Vagina (tissue), 2 donors: ENCODE results near the gene USP40.

Source experiments
- POLR2A ChIP-seq, 2 donors: fragments of 450-650 bp; IDR thresholded peaks; one replicate each; pipeline ENCODE4 v1.6.1; 2017; ENCODE audit warnings: antibody characterized with exemption in 2 of 2, mild to moderate bottlenecking in 2 of 2, moderate library complexity in 2 of 2
- POLR2AphosphoS5 ChIP-seq, 2 donors: sonication (generic); formaldehyde crosslinking; IDR thresholded peaks; one replicate each; pipeline ENCODE4 v1.9.0; 2017; ENCODE audit warnings: antibody characterized with exemption in 2 of 2, mild to moderate bottlenecking in 2 of 2, low read depth in 1 of 2; ENCODE audit not compliant: insufficient read depth in 1 of 2
- TF ChIP-seq, protein P1 (sequence below), 3 experiments: fragments of 450-650 bp in 2 of 3; fragments of 200-600 bp in 1 of 3; sonication (generic) in 1 of 3; IDR thresholded peaks; one replicate each; pipeline ENCODE4 v1.5.1; 2017 to 2019; ENCODE audit warnings: antibody characterized with exemption in 3 of 3, mild to moderate bottlenecking in 2 of 3, moderate library complexity in 2 of 3

DNA sequence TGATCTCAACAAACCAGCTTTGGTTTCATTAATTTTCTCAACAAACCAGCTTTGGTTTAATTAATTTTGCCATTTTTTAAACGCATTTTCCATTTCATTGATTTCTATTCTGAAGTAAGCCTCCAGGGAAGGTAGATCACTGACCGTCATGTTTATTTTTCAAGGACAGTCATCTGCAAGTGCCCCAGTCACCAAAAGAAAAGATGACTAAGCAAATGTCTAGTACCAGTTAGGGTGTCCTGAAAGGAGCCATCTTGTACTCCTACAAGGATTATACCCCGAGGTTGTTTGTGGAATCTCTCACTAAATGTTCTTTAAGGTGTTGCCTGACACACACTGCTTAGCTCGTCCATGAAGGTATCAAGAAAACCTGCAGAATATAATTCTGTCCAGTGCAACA, 44.7 kb upstream of the USP40 start:
- TF ChIP-seq, protein P1, sequence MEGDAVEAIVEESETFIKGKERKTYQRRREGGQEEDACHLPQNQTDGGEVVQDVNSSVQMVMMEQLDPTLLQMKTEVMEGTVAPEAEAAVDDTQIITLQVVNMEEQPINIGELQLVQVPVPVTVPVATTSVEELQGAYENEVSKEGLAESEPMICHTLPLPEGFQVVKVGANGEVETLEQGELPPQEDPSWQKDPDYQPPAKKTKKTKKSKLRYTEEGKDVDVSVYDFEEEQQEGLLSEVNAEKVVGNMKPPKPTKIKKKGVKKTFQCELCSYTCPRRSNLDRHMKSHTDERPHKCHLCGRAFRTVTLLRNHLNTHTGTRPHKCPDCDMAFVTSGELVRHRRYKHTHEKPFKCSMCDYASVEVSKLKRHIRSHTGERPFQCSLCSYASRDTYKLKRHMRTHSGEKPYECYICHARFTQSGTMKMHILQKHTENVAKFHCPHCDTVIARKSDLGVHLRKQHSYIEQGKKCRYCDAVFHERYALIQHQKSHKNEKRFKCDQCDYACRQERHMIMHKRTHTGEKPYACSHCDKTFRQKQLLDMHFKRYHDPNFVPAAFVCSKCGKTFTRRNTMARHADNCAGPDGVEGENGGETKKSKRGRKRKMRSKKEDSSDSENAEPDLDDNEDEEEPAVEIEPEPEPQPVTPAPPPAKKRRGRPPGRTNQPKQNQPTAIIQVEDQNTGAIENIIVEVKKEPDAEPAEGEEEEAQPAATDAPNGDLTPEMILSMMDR (IDR thresholded peaks at IDR 0.05) = no peak
- TF ChIP-seq POLR2AphosphoS5 (IDR thresholded peaks at IDR 0.05; ENCODE audit: insufficient read depth in 1 of 2, low read depth in 1 of 2) (no peak), POLR2A (IDR thresholded peaks at IDR 0.05) (no peak)
